SK-N-SH (cell line): Measurements from ENCODE around the gene CRCP. TPM values are rescaled to one million over a fixed set of nuclear protein-coding genes. Genes with fewer than 3 reads are reported as not detected.
"Not testable (repeated sequence)": the region's sequence is repeated elsewhere in the genome, so short reads cannot be mapped to it uniquely, and the experiment has no call there.

Experiments used
- CTCF ChIA-PET: fragments of 300-600, 350-600 bp; formaldehyde crosslinking; extraction: SDS; loops from one replicate; lab custom pipeline; 2021; lab: Yijun Ruan, JAX
- POLR2A ChIA-PET: fragments of 350-600 bp; sonication (Branson Sonifier 250); formaldehyde crosslinking; extraction: SDS; loops from one replicate; lab custom pipeline; 2020; ENCODE audit warnings: antibody characterized with exemption, inconsistent platforms; lab: Yijun Ruan, JAX
- DNase-seq: peaks from one replicate; pipeline ENCODE4 v3.0.0; 2012
- H2AFZ ChIP-seq: fragments of 200-600 bp; sonication (generic); 2 replicates; pipeline ENCODE4 v1.8.1; 2016; ENCODE audit warnings: antibody characterized with exemption, mild to moderate bottlenecking, low read depth
- H3F3A ChIP-seq: fragments of 200-600 bp; sonication (generic); replicated peaks from 2 replicates; pipeline ENCODE3; 2016; ENCODE audit warnings: antibody characterized with exemption, mild to moderate bottlenecking; ENCODE audit not compliant: insufficient read depth
- H3K27ac ChIP-seq, 2 experiments: fragments of 200-500 bp in 1 of 2; fragments of 200-600 bp in 1 of 2; sonication (Bioruptor generic) in 1 of 2; sonication (generic), shearing (Covaris generic) in 1 of 2; 2 replicates each; pipeline versions ENCODE4 v1.5.1 to v1.6.1; 2014 to 2016; ENCODE audit warnings: low read depth in 2 of 2, inconsistent platforms in 1 of 2, low read length in 1 of 2, mild to moderate bottlenecking in 1 of 2, mixed read lengths in 1 of 2
- H3K27me3 ChIP-seq: fragments of 200-600 bp; sonication (generic), shearing (Covaris generic); 2 replicates; pipeline ENCODE4 v1.6.1; 2016; ENCODE audit warnings: mixed run types; ENCODE audit not compliant: insufficient read depth
- H3K36me3 ChIP-seq, 2 experiments: fragments of 200-500 bp in 1 of 2; fragments of 200-600 bp in 1 of 2; sonication (Bioruptor generic) in 1 of 2; sonication (generic) in 1 of 2; replicated peaks in 1 of 2; 2 replicates each; pipeline versions ENCODE3 to v1.5.1; 2014 to 2016; ENCODE audit warnings: low read length in 1 of 2, mild to moderate bottlenecking in 1 of 2; ENCODE audit not compliant: insufficient read depth in 2 of 2, control insufficient read depth in 1 of 2
- H3K4me1 ChIP-seq, 2 experiments: fragments of 200-500 bp in 1 of 2; fragments of 200-600 bp in 1 of 2; sonication (Bioruptor generic) in 1 of 2; sonication (generic), shearing (Covaris generic) in 1 of 2; 2 replicates each; pipeline versions ENCODE4 v1.5.1 to v1.6.1; 2014 to 2016; ENCODE audit warnings: low read depth in 1 of 2, low read length in 1 of 2, mixed run types in 1 of 2; ENCODE audit not compliant: insufficient read depth in 2 of 2, control insufficient read depth in 1 of 2
- H3K4me2 ChIP-seq: fragments of 200-600 bp; sonication (generic), shearing (Covaris generic); 2 replicates; pipeline ENCODE4 v1.6.1; 2017; ENCODE audit warnings: mixed run types
- H3K4me3 ChIP-seq, 2 experiments: fragments of 200-500 bp in 1 of 2; fragments of 200-600 bp in 1 of 2; sonication (Bioruptor generic) in 1 of 2; sonication (generic), shearing (Covaris generic) in 1 of 2; 2 replicates each; pipeline versions ENCODE4 v1.5.1 to v1.8.1; 2014 to 2016; ENCODE audit warnings: low read depth in 2 of 2, inconsistent platforms in 1 of 2, low read length in 1 of 2, mild to moderate bottlenecking in 1 of 2, mixed read lengths in 1 of 2, moderate library complexity in 1 of 2
- H3K79me2 ChIP-seq: fragments of 200-600 bp; sonication (generic); 2 replicates; pipeline ENCODE4 v1.8.1; 2017; ENCODE audit warnings: mild to moderate bottlenecking; ENCODE audit not compliant: insufficient read depth
- H3K9ac ChIP-seq: fragments of 200-600 bp; sonication (generic); 2 replicates; pipeline ENCODE4 v1.6.1; 2017; ENCODE audit warnings: mixed run types
- H3K9me2 ChIP-seq: fragments of 200-600 bp; sonication (generic); 2 replicates; pipeline ENCODE4 v1.6.1; 2017; ENCODE audit warnings: mixed run types
- H3K9me3 ChIP-seq: fragments of 200-600 bp; sonication (generic); 2 replicates; pipeline ENCODE4 v1.6.1; 2017; ENCODE audit warnings: mixed run types, mild to moderate bottlenecking, moderate library complexity
- H4K20me1 ChIP-seq: fragments of 200-600 bp; sonication (generic); 2 replicates; pipeline ENCODE4 v1.6.1; 2017; ENCODE audit warnings: mild to moderate bottlenecking, mixed run types; ENCODE audit not compliant: insufficient read depth
- CHD2 ChIP-seq: fragments of 150-350 bp; IDR thresholded peaks from 2 replicates; pipeline ENCODE4 v1.6.1; 2018; ENCODE audit warnings: low read length; ENCODE audit not compliant: partially characterized antibody
- ELF1 ChIP-seq: IDR thresholded peaks from 2 replicates; pipeline ENCODE4 v1.4.0; 2012
- FOXJ3 ChIP-seq: sonication (generic); formaldehyde crosslinking; IDR thresholded peaks from 2 replicates; pipeline ENCODE4 v1.5.1; 2020; ENCODE audit warnings: mild to moderate bottlenecking, missing genetic modification reagents
- FOXM1 ChIP-seq: IDR thresholded peaks from 2 replicates; pipeline ENCODE4 v1.4.0; 2012; ENCODE audit warnings: low read depth, mild to moderate bottlenecking
- IRF3 ChIP-seq: fragments of 150-350 bp; IDR thresholded peaks from 2 replicates; pipeline ENCODE4 v1.6.1; 2016; ENCODE audit warnings: mild to moderate bottlenecking, low read depth, low read length
- MAX ChIP-seq: IDR thresholded peaks from 2 replicates; pipeline ENCODE4 v1.4.0; 2012; ENCODE audit warnings: low read depth
- MXI1 ChIP-seq: IDR thresholded peaks from 2 replicates; pipeline ENCODE4 v1.6.1; 2012; ENCODE audit warnings: mild to moderate bottlenecking, low read depth, low read length, improper control_type of control experiment
- NFIC ChIP-seq: IDR thresholded peaks from 2 replicates; pipeline ENCODE4 v1.4.0; 2012; ENCODE audit warnings: borderline replicate concordance
- PBX3 ChIP-seq: IDR thresholded peaks from 2 replicates; pipeline ENCODE4; 2012
- SMC3 ChIP-seq: IDR thresholded peaks from 2 replicates; pipeline ENCODE4 v1.6.1; 2012; ENCODE audit warnings: low read depth, low read length, improper control_type of control experiment
- TAF1 ChIP-seq: IDR thresholded peaks from 2 replicates; pipeline ENCODE4 v1.6.1; 2012; ENCODE audit warnings: low read depth, mild to moderate bottlenecking, low read length, moderate library complexity, borderline replicate concordance
- USF2 ChIP-seq: fragments of 150-350 bp; IDR thresholded peaks from 2 replicates; pipeline ENCODE4 v1.6.1; 2017; ENCODE audit warnings: antibody characterized with exemption, low read length, low read depth, borderline replicate concordance
- WGBS: methylation state at CpG from one replicate; pipeline ENCODE4 v1.1.6; 2017; ENCODE audit warnings: low lambda C conversion rate; 5-methylcytosine and 5-hydroxymethylcytosine counted together
- polyA plus RNA-seq, 3 experiments: library from polyadenylated mRNA; depleted of rRNA; stranded (reverse); fragments of >200 nt; gene quantifications; 2 replicates each; pipeline ENCODE4 v1.2.3, GENCODE V29; 2012

The CRCP gene
- polyA plus RNA-seq, 1 of the 3 experiments (the other 2 are of a cell fraction): 34.0 TPM

GRCh38 chr7:66173856-66174255 lies 59.2 kb downstream of the CRCP start:
- Histone ChIP-seq H2AFZ (no peak overlapping the region), H3K4me1 (no peaks in the 10 kb centered on the region), H3F3A (no peaks in the 10 kb centered on the region), H3K9me2 (no peaks in the 10 kb centered on the region), H3K27ac (no peak overlapping the region), H3K27me3 (no peaks in the 10 kb centered on the region), H3K9ac (no peak overlapping the region), H3K4me3 (no peak overlapping the region), H3K36me3 (no peaks in the 10 kb centered on the region), H3K79me2 (no peaks in the 10 kb centered on the region), H3K9me3 (no peaks in the 10 kb centered on the region), H4K20me1 (no peaks in the 10 kb centered on the region), H3K4me2 (no peak overlapping the region)
- CTCF ChIA-PET: interaction anchor here (1.0 kb wide), 1 partner anchor 240 kb away, joined by 3 read pairs; no protein-coding TSS in a partner anchor
- no peak for TF ChIP-seq CHD2
- no peak for TF ChIP-seq USF2
- no peak for TF ChIP-seq PBX3
- no peak for TF ChIP-seq MAX
- no peak for TF ChIP-seq FOXM1
- TF ChIP-seq ELF1: no peak
- TF ChIP-seq MXI1: no peak
- no peak for TF ChIP-seq NFIC
- no peak for TF ChIP-seq TAF1
- TF ChIP-seq FOXJ3 (CRISPR knock-in tag): no peak
- no peak for TF ChIP-seq SMC3
- no peak for TF ChIP-seq IRF3
- POLR2A ChIA-PET: no interaction called here
- 93% methylated on average over 5 of the region's 5 CpGs for WGBS
- no peak for DNase-seq

- H4K20me1 ChIP-seq, H3K36me3 ChIP-seq, H3K27ac ChIP-seq, H2AFZ ChIP-seq, H3K9me2 ChIP-seq, H3K9ac ChIP-seq, H3K79me2 ChIP-seq, H3K4me1 ChIP-seq, POLR2A ChIA-PET, H3K9me3 ChIP-seq, H3K4me3 ChIP-seq, DNase-seq, H3K27me3 ChIP-seq, H3K4me2 ChIP-seq, H3F3A ChIP-seq: not testable (repeated sequence)
- CTCF ChIA-PET: interaction anchor here (0.9 to 1.3 kb wide), 2 partner anchors 11 to 34 kb away, joined by 3 to 4 read pairs; no protein-coding TSS in a partner anchor
- WGBS: 92% methylated on average over 8 of the region's 8 CpGs
Measured at GRCh38 chr7:66175006-66175405, 60.4 kb downstream of the CRCP start.
